GM18909 (cell line): ENCODE data around the gene CXorf65.

Source experiments
- ATAC-seq: cut with Tn5 transposase; IDR thresholded peaks from one replicate; pipeline ENCODE4 v1.9.1; 2021; ENCODE audit warnings: mild to moderate bottlenecking; ENCODE audit not compliant: unreplicated experiment, poor library complexity

CXorf65 gene

GRCh38 chrX:71068044-71068918 is 38.3 kb downstream of the CXorf65 start, which contains the start of gene SNX12:
Gene SNX12 (minus strand): TSS chrX:71068334. CDS start chrX:71068306, 28 bp downstream.
- peak; percentile 94 for ATAC-seq

- ATAC-seq, result no peak
These were observed 38.9 kb downstream of the CXorf65 start for GRCh38 chrX:71067712-71068043.

GRCh38 chrX:71067089-71067488 is 39.5 kb downstream of the CXorf65 start:
- no peak for ATAC-seq

- ATAC-seq, result no peak
These were observed 46.4 kb downstream of the CXorf65 start for GRCh38 chrX:71060127-71060526.

DNA sequence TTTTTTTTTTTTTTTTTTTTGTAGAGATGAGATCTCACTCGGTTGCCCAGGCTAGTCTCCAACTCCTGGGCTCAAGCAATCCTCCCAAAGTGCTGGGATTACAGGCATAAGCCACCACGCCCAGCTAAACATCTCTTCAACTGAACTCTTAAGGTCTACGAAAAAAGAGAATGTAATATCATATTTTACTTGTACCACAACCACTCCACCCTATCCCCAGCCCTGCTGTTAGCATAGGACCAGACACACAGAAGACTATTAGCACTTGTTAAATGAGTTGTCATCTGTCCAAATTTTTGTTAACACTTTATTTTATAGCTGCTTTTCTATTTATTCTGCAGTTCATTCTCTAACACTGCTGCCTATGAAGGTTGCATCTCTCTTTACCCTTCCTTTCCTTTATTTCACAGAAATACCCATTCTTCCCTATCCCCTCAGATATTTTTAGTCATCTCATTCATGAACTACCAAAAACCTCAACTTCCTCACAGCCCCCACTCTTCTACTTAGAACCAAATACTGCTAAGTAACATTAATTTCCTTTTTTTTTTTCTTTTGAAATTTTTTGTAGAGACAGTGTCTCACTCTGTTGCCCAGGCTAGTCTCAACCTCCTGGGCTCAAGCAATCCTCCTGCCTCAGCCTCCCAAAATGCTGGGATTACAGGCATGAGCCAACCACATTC is 48.6 kb downstream of the CXorf65 start:
- no peak for ATAC-seq

GRCh38 chrX:71056867-71057266 is 49.7 kb downstream of the CXorf65 start:
- no peak for ATAC-seq
